Measurements from ENCODE around the gene KCTD10.

KCTD10 gene

GRCh38 chr12:109512608-109513007 lies 35.5 kb upstream of the KCTD10 start:
- DNase-seq (ENCODE audit: insufficient read length) (no peak), FAIRE-seq (no peak)
- TF ChIP-seq TAF1 (IDR thresholded peaks at IDR 0.05; ENCODE audit: borderline replicate concordance, low read depth, low read length) = no peak
- no peak for TF ChIP-seq POLR2AphosphoS5 (IDR thresholded peaks at IDR 0.05; ENCODE audit: low read depth, low read length)
- no peak for TF ChIP-seq POLR2A (IDR thresholded peaks at IDR 0.05; ENCODE audit: low read depth, low read length)

GRCh38 chr12:109510196-109510595 lies 33.1 kb upstream of the KCTD10 start:
- FAIRE-seq = no peak
- DNase-seq (ENCODE audit: insufficient read length) = no peak
- TF ChIP-seq POLR2AphosphoS5 (IDR thresholded peaks at IDR 0.05; ENCODE audit: low read depth, low read length) = no peak
- no peak for TF ChIP-seq TAF1 (IDR thresholded peaks at IDR 0.05; ENCODE audit: borderline replicate concordance, low read depth, low read length)
- TF ChIP-seq POLR2A (IDR thresholded peaks at IDR 0.05; ENCODE audit: low read depth, low read length) = no peak

GRCh38 chr12:109504068-109504467 lies 27.0 kb upstream of the KCTD10 start:
- DNase-seq (ENCODE audit: insufficient read length) = no peak
- TF ChIP-seq POLR2AphosphoS5 (IDR thresholded peaks at IDR 0.05; ENCODE audit: low read depth, low read length) (no peak), POLR2A (IDR thresholded peaks at IDR 0.05; ENCODE audit: low read depth, low read length) (no peak), TAF1 (IDR thresholded peaks at IDR 0.05; ENCODE audit: borderline replicate concordance, low read depth, low read length) (no peak)
- no peak for FAIRE-seq

GRCh38 chr12:109503611-109504010 lies 26.5 kb upstream of the KCTD10 start:
- TF ChIP-seq POLR2AphosphoS5 (IDR thresholded peaks at IDR 0.05; ENCODE audit: low read depth, low read length) (no peak), POLR2A (IDR thresholded peaks at IDR 0.05; ENCODE audit: low read depth, low read length) (no peak), TAF1 (IDR thresholded peaks at IDR 0.05; ENCODE audit: borderline replicate concordance, low read depth, low read length) (no peak)
- FAIRE-seq (no peak), DNase-seq (ENCODE audit: insufficient read length) (no peak)

- no peak for FAIRE-seq
- no peak for DNase-seq (ENCODE audit: insufficient read length)
- TF ChIP-seq POLR2AphosphoS5 (IDR thresholded peaks at IDR 0.05; ENCODE audit: low read depth, low read length) (no peak), TAF1 (IDR thresholded peaks at IDR 0.05; ENCODE audit: borderline replicate concordance, low read depth, low read length) (no peak), POLR2A (IDR thresholded peaks at IDR 0.05; ENCODE audit: low read depth, low read length) (no peak)
These were observed 25.2 kb upstream of the KCTD10 start for GRCh38 chr12:109502332-109502731.

GRCh38 chr12:109501299-109501698 lies 24.2 kb upstream of the KCTD10 start:
- FAIRE-seq (no peak), DNase-seq (ENCODE audit: insufficient read length) (no peak)
- TF ChIP-seq POLR2AphosphoS5 (IDR thresholded peaks at IDR 0.05; ENCODE audit: low read depth, low read length) (no peak), POLR2A (IDR thresholded peaks at IDR 0.05; ENCODE audit: low read depth, low read length) (no peak), TAF1 (IDR thresholded peaks at IDR 0.05; ENCODE audit: borderline replicate concordance, low read depth, low read length) (no peak)

GRCh38 chr12:109500406-109501185 lies 23.5 kb upstream of the KCTD10 start:
- TF ChIP-seq POLR2A (IDR thresholded peaks at IDR 0.05; ENCODE audit: low read depth, low read length) (no peak), POLR2AphosphoS5 (IDR thresholded peaks at IDR 0.05; ENCODE audit: low read depth, low read length) (no peak)
- FAIRE-seq (no peak), DNase-seq (ENCODE audit: insufficient read length) (no peak)

GRCh38 chr12:109497675-109498074 lies 20.6 kb upstream of the KCTD10 start:
- TF ChIP-seq POLR2AphosphoS5 (IDR thresholded peaks at IDR 0.05; ENCODE audit: low read depth, low read length) = no peak
- no peak for TF ChIP-seq POLR2A (IDR thresholded peaks at IDR 0.05; ENCODE audit: low read depth, low read length)
- TF ChIP-seq TAF1 (IDR thresholded peaks at IDR 0.05; ENCODE audit: borderline replicate concordance, low read depth, low read length) = no peak
- FAIRE-seq = no peak
- no peak for DNase-seq (ENCODE audit: insufficient read length)

GRCh38 chr12:109496306-109496705 lies 19.2 kb upstream of the KCTD10 start:
- no peak for FAIRE-seq
- no peak for TF ChIP-seq POLR2AphosphoS5 (IDR thresholded peaks at IDR 0.05; ENCODE audit: low read depth, low read length)
- TF ChIP-seq TAF1 (IDR thresholded peaks at IDR 0.05; ENCODE audit: borderline replicate concordance, low read depth, low read length) = no peak
- no peak for TF ChIP-seq POLR2A (IDR thresholded peaks at IDR 0.05; ENCODE audit: low read depth, low read length)
- no peak for DNase-seq (ENCODE audit: insufficient read length)

- no peak for TF ChIP-seq POLR2A (IDR thresholded peaks at IDR 0.05; ENCODE audit: low read depth, low read length)
- no peak for TF ChIP-seq POLR2AphosphoS5 (IDR thresholded peaks at IDR 0.05; ENCODE audit: low read depth, low read length)
- no peak for TF ChIP-seq TAF1 (IDR thresholded peaks at IDR 0.05; ENCODE audit: borderline replicate concordance, low read depth, low read length)
- DNase-seq (ENCODE audit: insufficient read length) (no peak), FAIRE-seq (no peak)
These were observed 17.9 kb upstream of the KCTD10 start for GRCh38 chr12:109495012-109495411.

- DNase-seq (ENCODE audit: insufficient read length) = no peak
- TF ChIP-seq POLR2A (IDR thresholded peaks at IDR 0.05; ENCODE audit: low read depth, low read length) (no peak), TAF1 (IDR thresholded peaks at IDR 0.05; ENCODE audit: borderline replicate concordance, low read depth, low read length) (no peak), POLR2AphosphoS5 (IDR thresholded peaks at IDR 0.05; ENCODE audit: low read depth, low read length) (no peak)
- no peak for FAIRE-seq
These were observed 17.3 kb upstream of the KCTD10 start for GRCh38 chr12:109494348-109494881.

GRCh38 chr12:109493938-109494337 lies 16.8 kb upstream of the KCTD10 start:
- DNase-seq (ENCODE audit: insufficient read length) (no peak), FAIRE-seq (no peak)

More at GRCh38 chr12:109493938-109494337, 16.8 kb upstream of the KCTD10 start:
- TF ChIP-seq POLR2A (IDR thresholded peaks at IDR 0.05; ENCODE audit: low read depth, low read length) (no peak), POLR2AphosphoS5 (IDR thresholded peaks at IDR 0.05; ENCODE audit: low read depth, low read length) (no peak), TAF1 (IDR thresholded peaks at IDR 0.05; ENCODE audit: borderline replicate concordance, low read depth, low read length) (no peak)
